Measurements from ENCODE around the gene GRIA1.

The GRIA1 gene

GRCh38 chr5:153613144-153613543, 122.7 kb downstream of the GRIA1 start:
- no peak for DNase-seq (ENCODE audit: low read depth)

- DNase-seq (ENCODE audit: low read depth): no peak
Measured at GRCh38 chr5:153613672-153614071, 123.2 kb downstream of the GRIA1 start.

DNA sequence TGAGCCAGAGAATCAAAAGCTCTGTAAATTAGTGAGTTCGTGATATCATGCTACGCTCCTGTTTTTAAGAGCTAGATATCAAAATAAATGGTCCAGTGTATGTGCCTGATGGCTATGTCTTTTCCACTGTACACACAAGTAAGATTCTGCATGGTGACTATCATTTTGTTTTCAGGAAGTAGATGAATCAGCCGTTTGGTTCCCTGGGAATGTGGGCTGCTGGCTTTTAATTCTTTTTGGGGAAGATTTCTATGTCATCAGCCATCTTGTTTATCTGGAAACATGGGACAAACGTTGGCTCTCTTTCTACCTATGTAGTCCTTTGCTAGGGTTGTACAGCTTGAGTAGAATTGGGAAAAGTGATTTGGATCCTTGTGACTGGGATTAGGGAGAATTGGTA, 126.7 kb downstream of the GRIA1 start:
- no peak for DNase-seq (ENCODE audit: low read depth)

GRCh38 chr5:153618307-153618706, 127.8 kb downstream of the GRIA1 start:
- no peak for DNase-seq (ENCODE audit: low read depth)

DNA sequence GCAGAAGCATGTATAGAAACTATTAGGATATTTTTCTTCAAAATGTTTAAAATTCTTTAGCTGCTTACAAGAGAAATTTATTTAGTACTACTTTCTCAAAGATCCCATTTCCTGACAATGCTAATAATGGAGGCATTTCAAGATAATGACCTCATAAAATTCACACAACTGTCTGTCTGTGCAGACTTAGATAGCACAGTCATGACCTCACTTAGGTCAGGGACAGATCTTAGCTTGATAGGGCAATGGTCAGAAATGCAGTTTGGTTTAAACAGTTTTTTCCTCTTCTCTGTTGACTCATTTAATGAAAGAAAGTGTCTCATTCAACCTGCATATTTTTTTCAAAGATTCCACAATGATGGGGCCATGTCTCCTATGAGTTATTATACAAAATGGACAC, 128.4 kb downstream of the GRIA1 start:
- no peak for DNase-seq (ENCODE audit: low read depth)

- no peak for DNase-seq (ENCODE audit: low read depth)
Measured at GRCh38 chr5:153619771-153620170, 129.3 kb downstream of the GRIA1 start.

GRCh38 chr5:153623124-153623523, 132.7 kb downstream of the GRIA1 start:
- no peak for DNase-seq (ENCODE audit: low read depth)

- DNase-seq (ENCODE audit: low read depth): no peak
Measured at GRCh38 chr5:153623751-153624450, 133.4 kb downstream of the GRIA1 start.

- no peak for DNase-seq (ENCODE audit: low read depth)
Measured at GRCh38 chr5:153624451-153624765, 133.9 kb downstream of the GRIA1 start.

GRCh38 chr5:153625826-153626354, 135.4 kb downstream of the GRIA1 start:
- no peak for DNase-seq (ENCODE audit: low read depth)

GRCh38 chr5:153626836-153627235, 136.4 kb downstream of the GRIA1 start:
- no peak for DNase-seq (ENCODE audit: low read depth)

DNA sequence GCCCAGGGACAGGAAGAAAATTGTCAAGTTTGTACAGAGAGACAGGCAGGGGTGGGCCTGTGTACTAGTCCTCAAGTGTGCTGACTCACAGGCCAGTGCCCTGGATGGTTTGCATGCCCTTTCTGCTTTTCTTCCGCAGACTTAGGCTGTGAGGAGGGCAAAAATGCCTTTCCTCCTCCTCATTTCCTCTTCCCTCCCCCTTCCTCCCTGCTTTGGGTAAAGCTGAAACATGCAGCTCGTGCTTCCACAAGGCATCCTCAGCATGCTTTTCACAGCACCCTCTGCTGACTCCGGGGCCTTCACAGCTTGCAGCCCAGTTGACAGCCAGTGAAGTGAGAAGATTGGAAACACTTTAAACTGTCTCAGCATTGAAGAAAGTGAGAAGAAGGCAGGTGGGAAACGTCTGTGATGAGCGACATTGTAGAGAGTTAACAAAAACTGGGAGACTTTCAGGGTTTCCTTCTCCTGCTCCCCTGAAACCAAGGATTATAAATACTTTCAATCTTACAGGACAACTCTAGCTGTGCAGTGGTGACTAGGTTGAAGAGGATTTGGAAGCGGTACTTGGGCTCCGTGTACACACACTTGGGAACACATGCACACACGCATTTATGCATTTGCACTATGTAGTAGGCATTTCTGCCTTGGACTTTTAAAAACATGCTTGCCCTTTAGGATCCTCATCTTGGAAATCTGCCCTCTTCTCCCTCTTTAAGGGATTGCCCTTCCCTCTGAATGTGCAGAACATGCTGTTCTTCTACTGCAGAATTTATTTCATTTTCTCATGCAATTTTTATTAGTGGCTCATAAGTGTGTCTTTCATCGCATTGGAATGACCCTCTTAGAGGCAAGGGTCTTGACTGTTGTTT, 138.8 kb downstream of the GRIA1 start:
- DNase-seq (ENCODE audit: low read depth): no peak

DNA sequence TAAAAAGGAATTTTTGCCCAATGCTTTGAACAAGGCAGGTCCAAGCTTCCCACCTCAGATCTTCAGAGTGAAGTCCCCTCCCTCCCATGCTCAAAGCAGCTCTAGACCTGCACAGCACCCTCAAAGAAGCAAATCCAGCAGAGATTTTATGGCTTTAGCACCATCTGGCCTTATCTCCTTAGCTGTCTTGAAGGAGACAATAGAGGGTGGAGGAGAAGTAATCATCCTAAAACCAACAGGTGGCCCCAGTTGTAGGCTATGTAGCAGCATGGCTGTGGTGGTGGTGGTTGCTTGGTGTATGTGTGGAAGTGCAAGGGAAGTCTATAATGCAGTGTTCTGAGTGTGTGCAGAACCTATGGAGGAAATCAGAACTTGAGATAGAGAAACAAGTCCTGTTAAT, 140.1 kb downstream of the GRIA1 start:
- DNase-seq (ENCODE audit: low read depth): no peak

GRCh38 chr5:153632748-153633290, 142.3 kb downstream of the GRIA1 start:
- no peak for DNase-seq (ENCODE audit: low read depth)

GRCh38 chr5:153636670-153637451, 146.4 kb downstream of the GRIA1 start:
- DNase-seq (ENCODE audit: low read depth): no peak

DNA sequence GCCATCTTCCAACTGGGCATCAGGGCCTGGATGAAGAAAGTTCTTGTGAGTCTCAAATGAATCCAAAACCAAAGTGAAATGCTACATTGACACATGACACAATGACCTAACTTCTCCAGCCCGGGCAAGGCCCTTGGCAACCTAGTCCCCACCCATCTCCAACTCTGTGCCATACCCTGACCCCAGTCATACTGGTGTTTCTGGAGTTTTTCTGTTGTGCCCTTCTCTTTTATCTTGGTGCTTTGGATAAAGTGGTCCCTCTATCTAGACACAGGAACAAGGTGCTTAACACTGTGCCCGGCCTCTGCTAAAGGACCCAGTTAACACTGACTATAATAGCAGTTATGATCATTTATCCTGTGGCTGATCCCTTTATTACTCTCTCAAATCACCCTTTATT, 149.8 kb downstream of the GRIA1 start:
- no peak for DNase-seq (ENCODE audit: low read depth)

DNA sequence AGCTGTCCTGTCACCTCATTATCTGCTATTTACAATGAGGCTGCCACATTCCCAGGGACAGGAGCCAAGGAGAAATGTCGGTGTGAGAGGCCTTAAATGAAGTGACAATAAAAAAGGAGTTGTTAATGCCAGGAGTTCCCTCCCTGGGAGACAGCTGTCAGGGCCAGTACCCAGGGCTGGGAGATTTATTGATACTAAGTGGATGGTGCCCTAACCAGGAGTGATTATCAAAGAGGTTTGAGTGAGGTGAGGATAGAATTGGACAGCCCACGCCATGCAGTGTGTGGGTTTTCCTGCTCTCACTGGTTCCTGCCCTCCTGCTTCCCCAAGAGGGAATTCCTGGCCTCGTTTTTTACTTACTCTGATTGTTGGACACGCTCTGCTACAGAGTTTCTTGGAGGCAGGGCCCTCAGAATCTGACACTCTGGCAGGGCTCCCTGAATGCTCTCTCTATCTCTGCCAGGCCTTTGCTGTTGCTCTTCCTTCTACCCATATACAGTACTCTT, 150.8 kb downstream of the GRIA1 start:
- DNase-seq (ENCODE audit: low read depth): no peak

DNA sequence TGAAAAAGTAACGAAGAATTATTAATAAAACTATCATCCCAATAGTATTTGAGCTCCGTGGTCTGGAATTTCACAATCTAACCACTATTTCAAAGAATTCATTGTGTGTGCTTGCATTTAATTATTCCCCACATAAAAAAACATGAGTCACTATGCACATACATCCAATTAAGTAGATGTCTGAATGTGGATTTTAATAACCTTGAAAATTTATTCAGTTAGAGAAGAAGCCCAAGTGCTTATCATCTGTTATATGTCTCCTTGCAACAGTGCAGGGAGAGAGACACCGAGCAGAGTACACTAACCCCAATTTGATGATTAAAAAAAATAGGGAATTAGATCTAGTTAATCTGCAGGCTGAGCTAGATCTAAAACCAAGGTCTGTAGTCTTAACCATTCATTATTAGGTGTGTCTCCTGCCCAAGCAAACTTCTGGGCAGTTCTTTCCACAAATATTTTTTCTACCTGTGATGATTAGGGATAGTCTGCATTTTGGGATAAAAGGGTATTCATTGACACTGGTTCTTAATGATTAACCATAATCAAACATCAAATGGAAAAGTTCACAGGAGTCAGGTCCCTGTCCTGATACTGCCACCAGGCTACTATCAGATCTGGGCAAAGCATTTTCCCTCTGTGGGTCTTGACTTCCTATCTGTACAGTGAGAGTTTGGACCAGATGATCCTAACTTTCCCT, 164.2 kb downstream of the GRIA1 start:
- no peak for DNase-seq (ENCODE audit: low read depth)

DNA sequence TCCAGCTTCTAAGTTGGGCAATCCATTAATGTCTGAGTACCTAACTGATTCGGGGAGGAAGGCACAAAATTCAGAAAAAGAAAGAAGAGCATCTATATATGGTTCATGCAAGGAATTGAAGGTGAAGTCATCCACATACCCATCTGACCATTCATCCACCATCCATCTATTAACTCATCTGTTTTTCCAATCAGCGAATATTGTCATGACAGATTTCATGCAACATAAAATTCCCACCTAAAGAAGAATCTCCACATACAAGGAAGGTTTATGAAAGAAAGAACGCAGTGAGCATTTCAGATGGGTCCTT, 164.7 kb downstream of the GRIA1 start:
- DNase-seq (ENCODE audit: low read depth): no peak

- DNase-seq (ENCODE audit: low read depth): no peak
Measured at GRCh38 chr5:153658149-153658548, 167.7 kb downstream of the GRIA1 start.

DNA sequence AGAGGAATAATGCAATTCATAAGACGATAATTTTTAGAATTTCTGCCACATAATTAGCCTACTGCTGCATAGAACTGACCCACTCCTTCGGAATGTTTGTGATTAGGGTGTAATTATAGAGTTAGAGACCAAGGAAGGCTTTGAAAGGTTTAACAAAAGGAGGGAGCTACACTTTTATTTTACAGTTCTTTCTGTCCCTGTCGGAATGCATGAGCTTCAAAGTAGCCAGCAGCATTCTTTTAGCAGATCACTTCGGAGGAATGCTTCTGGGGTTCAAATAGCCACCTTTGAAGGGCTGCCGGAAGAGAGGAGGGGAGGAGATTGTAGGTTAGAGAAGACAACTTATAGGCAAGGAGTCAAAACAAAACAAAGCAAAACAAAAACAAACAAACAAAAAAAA, 168.1 kb downstream of the GRIA1 start:
- no peak for DNase-seq (ENCODE audit: low read depth)

All from stimulated activated CD8-positive, alpha-beta memory T cell treated with anti-CD3 and anti-CD28 coated beads, Interleukin-12 subunit alpha, Interleukin-12 subunit beta, amount 100 ng/mL, for 1 hour (primary cell).